ENCODE measurements around the gene STOML1.
"Not testable (repeated sequence)": the region's sequence is repeated elsewhere in the genome, so short reads cannot be mapped to it uniquely, and the experiment has no call there.

- TF ChIP-seq CTCF (IDR thresholded peaks at IDR 0.05 in 4 of 5, conservative IDR thresholded peaks at IDR 0.05 in 1 of 5); POLR2A (IDR thresholded peaks at IDR 0.05): not testable (repeated sequence)
Measured at GRCh38 chr15:73973683-73974200, 18.4 kb downstream of the STOML1 start.

Data from gastrocnemius medialis (tissue), 4 donors.